Keratinocyte (primary cell): ENCODE results near the gene GSTCD. TPM values are rescaled to one million over a fixed set of nuclear protein-coding genes. Genes with fewer than 3 reads are reported as not detected.

Experiments used
- DNase-seq: peaks from one replicate; pipeline ENCODE4 v3.0.0-alpha.2; 2011; ENCODE audit warnings: low read depth, missing footprints, low spot score
- FAIRE-seq: peaks from 2 replicates; lab custom pipeline; 2011; peaks lifted over from hg19 to GRCh38; lab: Jason Lieb, UNC
- H2AFZ ChIP-seq: 2 replicates; pipeline ENCODE4 v1.6.0; 2012; ENCODE audit warnings: low read length, control low read depth, inconsistent platforms; ENCODE audit not compliant: control insufficient read depth
- H3K27ac ChIP-seq: 2 replicates; pipeline ENCODE4 v1.5.1; 2011; ENCODE audit warnings: low read length; ENCODE audit not compliant: control insufficient read depth, insufficient read depth
- H3K27me3 ChIP-seq: 3 replicates; pipeline ENCODE4 v1.6.0; 2011; ENCODE audit warnings: low read length; ENCODE audit not compliant: control insufficient read depth, insufficient read depth; ENCODE audit errors: extremely low read depth
- H3K36me3 ChIP-seq, 2 experiments: 2 replicates in 1 of 2; 3 replicates in 1 of 2; pipeline ENCODE4 v1.5.1; 2011; ENCODE audit warnings: low read length in 2 of 2, mild to moderate bottlenecking in 1 of 2; ENCODE audit not compliant: control insufficient read depth in 2 of 2, insufficient read depth in 2 of 2; ENCODE audit errors: extremely low read depth in 1 of 2
- H3K4me1 ChIP-seq: 3 replicates; pipeline ENCODE4 v1.5.1; 2011; ENCODE audit warnings: low read length; ENCODE audit not compliant: control insufficient read depth, insufficient read depth; ENCODE audit errors: extremely low read depth
- H3K4me2 ChIP-seq: 3 replicates; pipeline ENCODE4 v1.6.0; 2011; ENCODE audit warnings: low read depth, low read length; ENCODE audit not compliant: control insufficient read depth, insufficient read depth; ENCODE audit errors: extremely low read depth
- H3K4me3 ChIP-seq, 3 experiments: fragments of 200-600 bp in 1 of 3; sonication (generic) in 1 of 3; 2 replicates in 2 of 3; 3 replicates in 1 of 3; pipeline ENCODE4 v1.5.1; 2011 to 2016; ENCODE audit warnings: low read length in 3 of 3, mild to moderate bottlenecking in 3 of 3, control low read depth in 2 of 3, inconsistent platforms in 1 of 3, low read depth in 1 of 3, mixed read lengths in 1 of 3, mixed run types in 1 of 3, moderate library complexity in 1 of 3; ENCODE audit not compliant: control insufficient read depth in 2 of 3, insufficient read depth in 2 of 3; ENCODE audit errors: extremely low read depth in 1 of 3
- H3K79me2 ChIP-seq: 2 replicates; pipeline ENCODE4 v1.6.0; 2012; ENCODE audit warnings: low read length; ENCODE audit not compliant: control insufficient read depth, insufficient read depth
- H3K9ac ChIP-seq: 3 replicates; pipeline ENCODE4 v1.6.0; 2011; ENCODE audit warnings: low read length; ENCODE audit not compliant: control insufficient read depth, insufficient read depth; ENCODE audit errors: extremely low read depth
- H3K9me1 ChIP-seq: 3 replicates; pipeline ENCODE4 v1.6.0; 2011; ENCODE audit warnings: low read length; ENCODE audit not compliant: control insufficient read depth, insufficient read depth; ENCODE audit errors: extremely low read depth
- H3K9me3 ChIP-seq: 2 replicates; pipeline ENCODE4 v1.5.1; 2012; ENCODE audit warnings: low read depth, low read length; ENCODE audit not compliant: control insufficient read depth
- H4K20me1 ChIP-seq: 3 replicates; pipeline ENCODE4 v1.6.0; 2011; ENCODE audit warnings: low read length; ENCODE audit not compliant: control insufficient read depth, insufficient read depth; ENCODE audit errors: extremely low read depth
- EZH2 ChIP-seq: IDR thresholded peaks from one replicate; pipeline ENCODE4 v1.6.1; 2012; ENCODE audit warnings: inconsistent platforms, mild to moderate bottlenecking, low read length, moderate library complexity
- dilution Hi-C: fragments of 300-500 bp; cut with MboI; formaldehyde crosslinking; loops from one replicate; pipeline ENCODE4 v1.7.0; 2020; ENCODE audit warnings: low sequenced_read_pairs; ENCODE audit not compliant: extremely low pct_ligation_motif_present
- polyA plus RNA-seq, 5 experiments: library from polyadenylated mRNA; depleted of rRNA in 3 of 5; stranded (reverse) in 3 of 5; stranded (forward) in 1 of 5; unstranded in 1 of 5; fragments of >200 nt; gene quantifications; 1 replicate in 1 of 5; 2 replicates in 3 of 5; 3 replicates in 1 of 5; pipeline versions ENCODE4 v1.2.1 to v1.2.3, GENCODE V29; 2011 to 2012; ENCODE audit warnings: missing spikeins in 2 of 5, low read depth in 1 of 5, low replicate concordance in 1 of 5
- TF ChIP-seq, protein P1 (sequence below), 3 experiments: IDR thresholded peaks in 1 of 3; conservative IDR thresholded peaks in 1 of 3; optimal IDR thresholded peaks in 1 of 3; 2 replicates in 2 of 3; 3 replicates in 1 of 3; pipeline versions ENCODE3 to v1.5.1; 2011; ENCODE audit warnings: low read length in 3 of 3, mild to moderate bottlenecking in 3 of 3, moderate library complexity in 2 of 3, control low read depth in 1 of 3, inconsistent platforms in 1 of 3; ENCODE audit not compliant: insufficient read depth in 2 of 3; ENCODE audit errors: extremely low read depth in 1 of 3

Gene GSTCD
- polyA plus RNA-seq, 1 donor (not counting 4 experiments of a cell fraction or from before 2014, with no cell fraction given): 23.2 TPM

- Histone ChIP-seq H3K27ac (no peak overlapping the region), H3K4me1 (no peaks in the 10 kb centered on the region), H2AFZ (no peak overlapping the region), H3K9ac (no peak overlapping the region), H3K9me3 (no peaks in the 10 kb centered on the region), H3K36me3 (no peaks in the 10 kb centered on the region), H3K9me1 (no peaks in the 10 kb centered on the region), H3K4me3 (no peak overlapping the region), H3K79me2 (no peaks in the 10 kb centered on the region), H4K20me1 (no peaks in the 10 kb centered on the region), H3K27me3 (no peaks in the 10 kb centered on the region), H3K4me2 (no peak overlapping the region)
- TF ChIP-seq, protein P1, sequence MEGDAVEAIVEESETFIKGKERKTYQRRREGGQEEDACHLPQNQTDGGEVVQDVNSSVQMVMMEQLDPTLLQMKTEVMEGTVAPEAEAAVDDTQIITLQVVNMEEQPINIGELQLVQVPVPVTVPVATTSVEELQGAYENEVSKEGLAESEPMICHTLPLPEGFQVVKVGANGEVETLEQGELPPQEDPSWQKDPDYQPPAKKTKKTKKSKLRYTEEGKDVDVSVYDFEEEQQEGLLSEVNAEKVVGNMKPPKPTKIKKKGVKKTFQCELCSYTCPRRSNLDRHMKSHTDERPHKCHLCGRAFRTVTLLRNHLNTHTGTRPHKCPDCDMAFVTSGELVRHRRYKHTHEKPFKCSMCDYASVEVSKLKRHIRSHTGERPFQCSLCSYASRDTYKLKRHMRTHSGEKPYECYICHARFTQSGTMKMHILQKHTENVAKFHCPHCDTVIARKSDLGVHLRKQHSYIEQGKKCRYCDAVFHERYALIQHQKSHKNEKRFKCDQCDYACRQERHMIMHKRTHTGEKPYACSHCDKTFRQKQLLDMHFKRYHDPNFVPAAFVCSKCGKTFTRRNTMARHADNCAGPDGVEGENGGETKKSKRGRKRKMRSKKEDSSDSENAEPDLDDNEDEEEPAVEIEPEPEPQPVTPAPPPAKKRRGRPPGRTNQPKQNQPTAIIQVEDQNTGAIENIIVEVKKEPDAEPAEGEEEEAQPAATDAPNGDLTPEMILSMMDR (optimal IDR thresholded peaks at IDR 0.05 in 1 of 3, IDR thresholded peaks at IDR 0.05 in 1 of 3, conservative IDR thresholded peaks at IDR 0.05 in 1 of 3; ENCODE audit: extremely low read depth in 1 of 3, insufficient read depth in 2 of 3, low read length in 3 of 3): no peak
- no peak for TF ChIP-seq EZH2
- DNase-seq (no peak), FAIRE-seq (no peak)
- dilution Hi-C loops: no loop called here
Observed at GRCh38 chr4:105785792-105786191, 77.2 kb downstream of the GSTCD start.

DNA sequence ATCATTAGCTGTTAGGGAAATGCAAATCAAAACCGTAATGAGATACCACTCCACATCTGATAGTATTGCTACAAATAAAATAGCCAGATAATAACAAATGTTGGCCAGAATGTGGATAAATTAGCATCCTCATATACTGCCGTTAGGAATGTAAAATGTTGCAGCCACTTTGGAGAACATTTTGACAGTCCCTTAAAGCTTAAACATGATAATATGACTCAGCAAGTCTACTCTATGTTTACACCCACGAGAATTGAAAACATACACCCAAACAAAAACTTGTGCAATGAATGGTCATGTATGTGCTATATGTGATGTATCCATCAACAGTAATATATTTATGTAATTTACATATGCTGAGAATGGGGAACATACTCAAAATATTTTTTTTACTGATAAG, 78.2 kb downstream of the GSTCD start:
- dilution Hi-C loops: no loop called here
- Histone ChIP-seq H3K36me3 (no peaks in the 10 kb centered on the region), H3K79me2 (no peaks in the 10 kb centered on the region), H3K4me3 (no peak overlapping the region), H3K9me1 (no peaks in the 10 kb centered on the region), H3K4me1 (no peaks in the 10 kb centered on the region), H4K20me1 (no peaks in the 10 kb centered on the region), H3K27ac (no peak overlapping the region), H3K4me2 (no peak overlapping the region), H3K27me3 (no peaks in the 10 kb centered on the region), H3K9me3 (no peaks in the 10 kb centered on the region), H2AFZ (no peak overlapping the region), H3K9ac (no peak overlapping the region)
- FAIRE-seq (no peak), DNase-seq (no peak)
- TF ChIP-seq, protein P1 (optimal IDR thresholded peaks at IDR 0.05 in 1 of 3, IDR thresholded peaks at IDR 0.05 in 1 of 3, conservative IDR thresholded peaks at IDR 0.05 in 1 of 3; ENCODE audit: extremely low read depth in 1 of 3, insufficient read depth in 2 of 3, low read length in 3 of 3): no peak
- TF ChIP-seq EZH2: no peak
